Activated naive CD4-positive, alpha-beta T cell treated with anti-CD3 and anti-CD28 coated beads for 36 hours (primary cell): Measurements from ENCODE around the gene DTNA. TPM values are rescaled to one million over a fixed set of nuclear protein-coding genes. Genes with fewer than 3 reads are reported as not detected.

Source experiments
- CTCF ChIA-PET: fragments of 350-600 bp; sonication (Branson Sonifier 250); formaldehyde crosslinking; loops from one replicate; lab custom pipeline; 2021; ENCODE audit warnings: antibody characterized with exemption; lab: Charles Lee
- DNase-seq: peaks from one replicate; pipeline ENCODE4 v3.0.0-alpha.2; 2020
- H3K27ac Mint-ChIP-seq: one replicate; pipeline ENCODE4 v1.8.0; 2021; ENCODE audit warnings: mild to moderate bottlenecking, mixed read lengths
- H3K27me3 Mint-ChIP-seq: one replicate; pipeline ENCODE4 v1.8.0; 2021; ENCODE audit warnings: low read depth, mixed read lengths
- H3K36me3 Mint-ChIP-seq: one replicate; pipeline ENCODE4 v1.8.0; 2021; ENCODE audit warnings: low read depth, mixed read lengths
- H3K4me1 Mint-ChIP-seq: one replicate; pipeline ENCODE4 v1.8.0; 2021; ENCODE audit warnings: low read depth, mixed read lengths
- H3K4me3 Mint-ChIP-seq: one replicate; pipeline ENCODE4 v1.8.0; 2021; ENCODE audit warnings: mild to moderate bottlenecking, moderate library complexity, mixed read lengths
- H3K9me3 Mint-ChIP-seq: one replicate; pipeline ENCODE4 v1.8.0; 2021; ENCODE audit warnings: mixed read lengths
- intact Hi-C: fragments of 100-400 bp; cut with micrococcal nuclease; formaldehyde crosslinking; loops from one replicate; pipeline ENCODE4 v1.15.1; 2023
- total RNA-seq, 2 experiments: library from RNA; stranded (reverse); gene quantifications; one replicate each; pipeline ENCODE4 v1.2.3, GENCODE V29; 2021

The DTNA gene
- total RNA-seq, 2 experiments from 2014 or later, result 0.27 to 0.43 TPM

DNA sequence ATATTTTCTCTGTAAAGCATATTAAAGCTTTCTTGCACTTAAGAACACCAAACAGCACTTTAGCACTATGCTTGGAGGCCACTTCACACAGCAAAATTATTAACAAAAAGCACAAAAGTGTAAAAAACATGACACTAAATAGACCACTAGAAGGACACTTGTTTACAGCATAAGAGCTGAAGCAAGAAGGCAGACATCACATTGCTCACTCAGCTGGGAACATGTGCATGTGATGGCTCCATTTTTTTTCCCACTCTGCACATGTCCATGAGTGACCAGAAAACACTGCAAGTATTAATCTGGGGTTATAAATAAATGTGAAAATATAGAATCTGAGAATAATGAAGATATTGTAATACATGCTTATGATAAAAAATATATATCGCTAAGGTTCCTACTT is 228.0 kb downstream of the DTNA start:
- CTCF ChIA-PET, result no interaction called here

More for the DNA sequence above, 228.0 kb downstream of the DTNA start:
- Mint-ChIP-seq H3K27me3 (peaks cover 7% of the 10 kb centered on the region), H3K4me3 (no peak overlapping the region), H3K4me1 (peaks cover 2% of the 10 kb centered on the region), H3K27ac (no peak overlapping the region), H3K9me3 (no peaks in the 10 kb centered on the region), H3K36me3 (no peaks in the 10 kb centered on the region)
- no peak for DNase-seq
- intact Hi-C loops, result loop anchor here (5.0 kb wide), 1 partner anchor 56 kb away; no protein-coding TSS in a partner anchor
